NT2/D1 (cell line): ENCODE data around the gene LRRC27.
"Not testable (repeated sequence)": the region's sequence is repeated elsewhere in the genome, so short reads cannot be mapped to it uniquely, and the experiment has no call there.

ENCODE experiments used
- DNase-seq: peaks from one replicate; pipeline ENCODE4 v3.0.0-alpha.2; 2011; ENCODE audit warnings: low read depth, low spot score
- H3K27me3 ChIP-seq: 2 replicates; pipeline ENCODE4 v1.6.0; 2011; ENCODE audit warnings: mild to moderate bottlenecking; ENCODE audit not compliant: insufficient read length, insufficient read depth
- H3K36me3 ChIP-seq: 2 replicates; pipeline ENCODE4 v1.6.1; 2011; ENCODE audit warnings: mild to moderate bottlenecking, low read length, mixed read lengths; ENCODE audit not compliant: insufficient read depth, insufficient read length
- H3K4me1 ChIP-seq: 2 replicates; pipeline ENCODE4 v1.5.1; 2011; ENCODE audit not compliant: insufficient read depth, insufficient read length
- H3K4me3 ChIP-seq: 2 replicates; pipeline ENCODE4 v1.5.1; 2011; ENCODE audit warnings: low read depth; ENCODE audit not compliant: insufficient read length
- H3K9ac ChIP-seq: 2 replicates; pipeline ENCODE4 v1.6.0; 2011; ENCODE audit warnings: low read depth; ENCODE audit not compliant: insufficient read length
- H3K9me3 ChIP-seq: 2 replicates; pipeline ENCODE4 v1.5.1; 2011; ENCODE audit warnings: mild to moderate bottlenecking, low read length; ENCODE audit not compliant: insufficient read depth
- SUZ12 ChIP-seq: IDR thresholded peaks from 2 replicates; pipeline ENCODE4 v1.6.1; 2011; ENCODE audit not compliant: insufficient read length, insufficient read depth; ENCODE audit errors: extremely low read depth
- YY1 ChIP-seq: IDR thresholded peaks from 2 replicates; pipeline ENCODE4 v1.6.1; 2011; ENCODE audit not compliant: insufficient read length, insufficient read depth
- ZNF274 ChIP-seq: IDR thresholded peaks from 2 replicates; pipeline ENCODE4 v1.6.1; 2011; ENCODE audit warnings: mild to moderate bottlenecking, low read depth, low read length

Gene LRRC27

GRCh38 chr10:132345345-132345744 lies 13.4 kb downstream of the LRRC27 start:
- DNase-seq = no peak
- Histone ChIP-seq H3K9ac (no peak overlapping the region), H3K4me3 (no peak overlapping the region), H3K27me3 (no peaks in the 10 kb centered on the region), H3K36me3 (peaks cover 3% of the 10 kb centered on the region), H3K9me3 (no peaks in the 10 kb centered on the region), H3K4me1 (no peaks in the 10 kb centered on the region)
- TF ChIP-seq YY1 = no peak
- no peak for TF ChIP-seq ZNF274
- no peak for TF ChIP-seq SUZ12

DNA sequence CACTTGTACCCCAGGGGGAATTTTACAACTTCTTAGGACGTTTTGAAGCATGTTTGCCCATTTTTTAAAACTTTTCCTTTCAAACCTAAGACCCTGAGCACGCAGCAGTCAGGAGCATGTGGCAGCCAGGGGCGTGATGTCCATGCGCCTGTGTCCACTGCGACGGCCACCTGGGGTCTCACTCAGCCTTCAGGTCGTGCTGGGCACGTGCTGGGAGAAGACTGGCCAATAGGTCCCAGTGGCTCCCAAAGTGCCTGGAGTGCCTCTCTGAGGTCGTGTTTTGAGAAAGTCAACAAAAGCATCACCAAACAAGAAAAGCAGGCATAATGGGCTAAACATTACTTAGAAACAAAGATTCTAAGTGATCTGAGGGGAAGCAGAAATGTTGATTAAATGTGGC lies 14.8 kb downstream of the LRRC27 start:
- Histone ChIP-seq H3K9ac (no peak overlapping the region), H3K27me3 (no peaks in the 10 kb centered on the region), H3K4me1 (no peaks in the 10 kb centered on the region), H3K36me3 (peaks cover 3% of the 10 kb centered on the region), H3K4me3 (no peak overlapping the region), H3K9me3 (no peaks in the 10 kb centered on the region)
- TF ChIP-seq YY1 (no peak), ZNF274 (no peak), SUZ12 (no peak)
- no peak for DNase-seq

DNA sequence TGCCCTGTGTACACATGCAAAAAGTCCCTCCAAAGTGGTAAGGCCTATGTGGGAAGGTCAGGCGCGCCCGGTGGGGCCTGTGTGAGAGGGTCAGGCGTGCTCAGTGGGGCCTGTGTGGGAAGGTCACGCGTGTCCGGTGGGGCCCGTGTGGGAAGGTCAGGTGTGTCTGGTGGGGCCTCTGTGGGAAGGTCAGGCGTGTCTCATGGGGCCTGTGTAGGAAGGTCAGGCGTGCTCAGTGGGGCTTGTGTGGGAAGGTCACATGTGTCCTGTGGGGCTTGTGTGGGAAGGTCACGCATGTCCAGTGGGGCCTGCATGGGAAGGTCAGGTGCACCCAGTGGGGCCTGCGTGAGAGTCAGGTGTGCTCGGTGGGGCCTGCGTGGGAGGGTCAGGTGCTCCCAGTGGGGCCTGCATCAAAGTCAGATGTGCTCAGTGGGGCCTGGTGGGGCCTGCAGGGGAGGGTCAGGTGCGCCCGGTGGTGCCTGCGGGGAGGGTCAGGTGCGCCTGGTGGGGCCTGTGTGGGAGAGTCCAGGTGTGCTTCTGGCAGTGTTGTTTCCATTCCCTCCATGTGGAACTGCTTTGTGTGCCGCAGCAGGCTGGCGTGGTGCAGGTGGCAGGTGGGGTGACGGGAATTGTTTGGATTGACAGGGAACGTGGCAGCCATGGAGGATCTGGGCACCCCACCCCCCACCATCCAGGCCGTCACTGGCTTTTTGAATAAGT lies 15.4 kb downstream of the LRRC27 start:
- no peak for TF ChIP-seq YY1
- TF ChIP-seq SUZ12 = no peak
- no peak for TF ChIP-seq ZNF274
- H3K4me1 ChIP-seq = no peaks in the 10 kb centered on the region
- DNase-seq = no peak
- no peak overlapping the region for H3K9ac ChIP-seq
- H3K27me3 ChIP-seq = no peaks in the 10 kb centered on the region
- no peak overlapping the region for H3K4me3 ChIP-seq
- H3K9me3 ChIP-seq = no peaks in the 10 kb centered on the region
- peaks cover 3% of the 10 kb centered on the region for H3K36me3 ChIP-seq

- TF ChIP-seq YY1 (no peak), SUZ12 (no peak), ZNF274 (no peak)
- no peaks in the 10 kb centered on the region for H3K4me1 ChIP-seq
- H3K4me3 ChIP-seq = no peak overlapping the region
- no peak overlapping the region for H3K9ac ChIP-seq
- H3K36me3 ChIP-seq = peaks cover 3% of the 10 kb centered on the region
- no peaks in the 10 kb centered on the region for H3K27me3 ChIP-seq
- DNase-seq = no peak
- no peaks in the 10 kb centered on the region for H3K9me3 ChIP-seq
Observed at GRCh38 chr10:132347931-132348267, 15.9 kb downstream of the LRRC27 start.

GRCh38 chr10:132349766-132350165 lies 17.8 kb downstream of the LRRC27 start:
- TF ChIP-seq YY1 (no peak), SUZ12 (no peak), ZNF274 (no peak)
- H3K4me3 ChIP-seq = no peak overlapping the region
- no peaks in the 10 kb centered on the region for H3K9me3 ChIP-seq
- no peak overlapping the region for H3K9ac ChIP-seq
- peaks cover 3% of the 10 kb centered on the region for H3K36me3 ChIP-seq
- no peaks in the 10 kb centered on the region for H3K27me3 ChIP-seq
- no peaks in the 10 kb centered on the region for H3K4me1 ChIP-seq
- no peak for DNase-seq

- no peak overlapping the region for H3K9ac ChIP-seq
- DNase-seq = no peak
- no peaks in the 10 kb centered on the region for H3K27me3 ChIP-seq
- no peaks in the 10 kb centered on the region for H3K9me3 ChIP-seq
- H3K4me3 ChIP-seq = no peak overlapping the region
- TF ChIP-seq SUZ12 (no peak), YY1 (no peak), ZNF274 (no peak)
- no peaks in the 10 kb centered on the region for H3K4me1 ChIP-seq
- peaks cover 3% of the 10 kb centered on the region for H3K36me3 ChIP-seq
Observed at GRCh38 chr10:132350391-132350790, 18.4 kb downstream of the LRRC27 start.

GRCh38 chr10:132350946-132351345 lies 19.0 kb downstream of the LRRC27 start:
- Histone ChIP-seq H3K27me3 (no peaks in the 10 kb centered on the region), H3K9ac (no peak overlapping the region), H3K9me3 (no peaks in the 10 kb centered on the region), H3K4me3 (no peak overlapping the region), H3K4me1 (no peaks in the 10 kb centered on the region), H3K36me3 (peaks cover 3% of the 10 kb centered on the region)
- TF ChIP-seq YY1 (no peak), SUZ12 (no peak), ZNF274 (no peak)
- no peak for DNase-seq

DNA sequence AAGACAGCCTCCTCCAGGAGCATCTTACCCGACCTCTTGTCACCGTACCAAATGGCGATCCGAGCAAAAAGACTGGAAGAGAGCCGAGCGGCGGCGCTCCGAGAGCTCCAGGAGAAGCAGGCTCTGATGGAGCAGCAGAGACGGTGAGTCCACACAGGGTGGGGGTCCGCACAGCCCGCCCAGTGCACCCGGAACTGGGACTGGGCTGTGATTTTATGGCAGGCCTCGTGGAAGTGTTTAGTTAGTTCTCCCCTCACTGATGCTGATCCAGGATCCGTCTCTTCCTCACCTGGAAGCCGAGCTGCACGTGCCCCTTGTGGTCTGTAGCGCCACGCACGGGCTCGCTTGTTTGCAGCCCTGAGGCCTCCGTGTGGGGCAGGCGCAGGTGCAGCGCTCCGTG lies 19.6 kb downstream of the LRRC27 start:
- Histone ChIP-seq H3K9ac (no peak overlapping the region), H3K9me3 (no peaks in the 10 kb centered on the region), H3K4me1 (no peaks in the 10 kb centered on the region), H3K36me3 (peaks cover 3% of the 10 kb centered on the region), H3K27me3 (no peaks in the 10 kb centered on the region), H3K4me3 (no peak overlapping the region)
- DNase-seq = no peak
- no peak for TF ChIP-seq SUZ12
- no peak for TF ChIP-seq YY1
- no peak for TF ChIP-seq ZNF274

GRCh38 chr10:132352462-132353308 lies 20.7 kb downstream of the LRRC27 start:
- H3K9me3 ChIP-seq, H3K27me3 ChIP-seq: not testable (repeated sequence)
- DNase-seq = peak; percentile 35

More at GRCh38 chr10:132352462-132353308, 20.7 kb downstream of the LRRC27 start:
- not testable (repeated sequence) for H3K4me3 ChIP-seq, H3K36me3 ChIP-seq, H3K9ac ChIP-seq, H3K4me1 ChIP-seq
